Smooth muscle cell (in vitro differentiated cells): Measurements from ENCODE around the gene CRYBG3. TPM values are rescaled to one million over a fixed set of nuclear protein-coding genes. Genes with fewer than 3 reads are reported as not detected.

ENCODE experiments used
- DNase-seq: peaks from one replicate; lab custom pipeline; 2025; ENCODE audit not compliant: unreplicated experiment; lab: John Stamatoyannopoulos, UW
- H2AFZ ChIP-seq: fragments of 200-600 bp; sonication (generic); 2 replicates; pipeline ENCODE4 v1.6.0; 2016; ENCODE audit warnings: antibody characterized with exemption, low read depth, mild to moderate bottlenecking
- H3F3A ChIP-seq: fragments of 200-600 bp; sonication (generic); 2 replicates; pipeline ENCODE4 v1.6.0; 2017; ENCODE audit warnings: antibody characterized with exemption, low read depth
- H3K27ac ChIP-seq: fragments of 200-600 bp; sonication (generic); 2 replicates; pipeline ENCODE4 v1.5.1; 2016; ENCODE audit warnings: low read depth, mild to moderate bottlenecking
- H3K27me3 ChIP-seq: fragments of 200-600 bp; sonication (generic); 2 replicates; pipeline ENCODE4 v1.6.1; 2016; ENCODE audit warnings: low read depth, mild to moderate bottlenecking
- H3K36me3 ChIP-seq: fragments of 200-600 bp; sonication (generic); 2 replicates; pipeline ENCODE4 v1.5.1; 2016; ENCODE audit warnings: low read depth
- H3K4me1 ChIP-seq: fragments of 200-600 bp; sonication (generic); 2 replicates; pipeline ENCODE4 v1.5.1; 2016; ENCODE audit warnings: low read depth
- H3K4me2 ChIP-seq: fragments of 200-600 bp; sonication (generic); 2 replicates; pipeline ENCODE4 v1.6.0; 2016; ENCODE audit warnings: mild to moderate bottlenecking
- H3K4me3 ChIP-seq: fragments of 200-600 bp; sonication (generic); 2 replicates; pipeline ENCODE4 v1.5.1; 2016; ENCODE audit warnings: mild to moderate bottlenecking
- H3K79me2 ChIP-seq: fragments of 200-600 bp; sonication (generic); 2 replicates; pipeline ENCODE4 v1.6.0; 2016; ENCODE audit warnings: low read depth, mild to moderate bottlenecking
- H3K9ac ChIP-seq: fragments of 200-600 bp; sonication (generic); 2 replicates; pipeline ENCODE4 v1.6.0; 2016; ENCODE audit warnings: low read depth
- H3K9me3 ChIP-seq: fragments of 200-600 bp; sonication (generic); replicated peaks from 2 replicates; pipeline ENCODE4 v1.5.1; 2016; ENCODE audit warnings: low read depth
- H4K20me1 ChIP-seq: fragments of 200-600 bp; sonication (generic); 2 replicates; pipeline ENCODE4 v1.6.0; 2016; ENCODE audit warnings: low read depth
- CTCF ChIP-seq: fragments of 200-600 bp; sonication (generic); IDR thresholded peaks from 2 replicates; pipeline ENCODE4 v1.5.1; 2017; ENCODE audit warnings: borderline replicate concordance, mild to moderate bottlenecking, antibody characterized with exemption; ENCODE audit not compliant: insufficient read depth, poor library complexity, severe bottlenecking
- WGBS: methylation state at CpG from one replicate; pipeline ENCODE4 v1.1.7; 2016; ENCODE audit warnings: low lambda C conversion rate; 5-methylcytosine and 5-hydroxymethylcytosine counted together
- polyA plus RNA-seq: library from polyadenylated mRNA; unstranded; fragments of >200 nt; fragmentation: Nextera tagmentation; extraction: Ambion mirVana; gene quantifications from 2 replicates; pipeline ENCODE4 v1.2.1, GENCODE V29; 2016
- total RNA-seq: library from RNA; depleted of rRNA; stranded (reverse); fragments of >200 nt; gene quantifications from 2 replicates; pipeline ENCODE4 v1.2.3, GENCODE V29; 2014

CRYBG3 gene
- total and polyA plus RNA-seq, 2 experiments from 2014 or later = 1.5 to 17.0 TPM

GRCh38 chr3:97942801-97943546, 121.2 kb downstream of the CRYBG3 start:
- no peak overlapping the region for H3K9ac ChIP-seq
- H3K4me3 ChIP-seq = no peak overlapping the region
- H3K9me3 ChIP-seq = no peaks in the 10 kb centered on the region
- 87% methylated on average over 4 of the region's 4 CpGs for WGBS
- H3K4me2 ChIP-seq = no peak overlapping the region
- no peak overlapping the region for H2AFZ ChIP-seq
- no peaks in the 10 kb centered on the region for H3K79me2 ChIP-seq
- no peaks in the 10 kb centered on the region for H4K20me1 ChIP-seq
- TF ChIP-seq CTCF = no peak
- H3K27ac ChIP-seq = no peak overlapping the region
- DNase-seq = no peak
- H3K27me3 ChIP-seq = no peaks in the 10 kb centered on the region
- no peaks in the 10 kb centered on the region for H3K4me1 ChIP-seq
- H3F3A ChIP-seq = no peaks in the 10 kb centered on the region
- H3K36me3 ChIP-seq = peaks cover 10% of the 10 kb centered on the region

GRCh38 chr3:97948351-97949109, 126.7 kb downstream of the CRYBG3 start:
- no peaks in the 10 kb centered on the region for H3K79me2 ChIP-seq
- TF ChIP-seq CTCF = no peak
- no peak overlapping the region for H3K4me2 ChIP-seq
- H3K27me3 ChIP-seq = no peaks in the 10 kb centered on the region
- peaks cover 10% of the 10 kb centered on the region for H3K36me3 ChIP-seq
- no peaks in the 10 kb centered on the region for H3K9me3 ChIP-seq
- no peaks in the 10 kb centered on the region for H3F3A ChIP-seq
- H2AFZ ChIP-seq = no peak overlapping the region
- no peaks in the 10 kb centered on the region for H4K20me1 ChIP-seq
- H3K9ac ChIP-seq = no peak overlapping the region
- H3K4me3 ChIP-seq = no peak overlapping the region
- DNase-seq = no peak
- no peak overlapping the region for H3K27ac ChIP-seq
- no peaks in the 10 kb centered on the region for H3K4me1 ChIP-seq
- 87% methylated on average over 5 of the region's 5 CpGs for WGBS

- Histone ChIP-seq H3K9me3 (no peaks in the 10 kb centered on the region), H3K27me3 (no peaks in the 10 kb centered on the region), H4K20me1 (no peaks in the 10 kb centered on the region), H3K4me3 (no peak overlapping the region), H3K9ac (no peak overlapping the region), H3K4me1 (no peaks in the 10 kb centered on the region), H3K27ac (no peak overlapping the region), H3F3A (no peaks in the 10 kb centered on the region), H2AFZ (no peak overlapping the region), H3K4me2 (no peak overlapping the region), H3K79me2 (no peaks in the 10 kb centered on the region), H3K36me3 (peaks cover 5% of the 10 kb centered on the region)
- no peak for TF ChIP-seq CTCF
- no peak for DNase-seq
- 97% methylated on average over 2 of the region's 2 CpGs for WGBS
Measured at GRCh38 chr3:97949110-97949485, 127.3 kb downstream of the CRYBG3 start.

- no peaks in the 10 kb centered on the region for H3K79me2 ChIP-seq
- H3K4me3 ChIP-seq = no peak overlapping the region
- H3K4me1 ChIP-seq = no peaks in the 10 kb centered on the region
- H3K27me3 ChIP-seq = no peaks in the 10 kb centered on the region
- no peak overlapping the region for H3K27ac ChIP-seq
- H3K9me3 ChIP-seq = no peaks in the 10 kb centered on the region
- DNase-seq = no peak
- H3K36me3 ChIP-seq = peaks cover 2% of the 10 kb centered on the region
- no peaks in the 10 kb centered on the region for H4K20me1 ChIP-seq
- no peak overlapping the region for H3K4me2 ChIP-seq
- no peak overlapping the region for H3K9ac ChIP-seq
- 94% methylated on average over 5 of the region's 5 CpGs for WGBS
- TF ChIP-seq CTCF = no peak
- no peak overlapping the region for H2AFZ ChIP-seq
- no peaks in the 10 kb centered on the region for H3F3A ChIP-seq
Measured at GRCh38 chr3:97949743-97950142, 127.9 kb downstream of the CRYBG3 start.
